HUES6 (cell line): ENCODE measurements around the gene USP9X.
"Not testable (repeated sequence)": the region's sequence is repeated elsewhere in the genome, so short reads cannot be mapped to it uniquely, and the experiment has no call there.

Experiments
- H3K27ac ChIP-seq: 2 replicates; pipeline ENCODE4 v1.7.0; 2013; ENCODE audit warnings: low read depth, mild to moderate bottlenecking, low read length, inconsistent platforms
- H3K27me3 ChIP-seq: 2 replicates; pipeline ENCODE4 v1.6.1; 2013; ENCODE audit warnings: low read length; ENCODE audit not compliant: control insufficient read depth, insufficient read depth
- H3K36me3 ChIP-seq: 2 replicates; pipeline ENCODE4 v1.6.1; 2013; ENCODE audit warnings: low read length; ENCODE audit not compliant: control insufficient read depth, insufficient read depth
- H3K4me1 ChIP-seq: 2 replicates; pipeline ENCODE4 v1.6.1; 2013; ENCODE audit warnings: low read length; ENCODE audit not compliant: control insufficient read depth, insufficient read depth
- H3K4me3 ChIP-seq: 2 replicates; pipeline ENCODE4 v1.5.1; 2013; ENCODE audit warnings: low read depth, low read length
- H3K9ac ChIP-seq: one replicate; pipeline ENCODE4 v1.6.1; 2013; ENCODE audit warnings: mild to moderate bottlenecking, low read length
- H3K9me3 ChIP-seq: 2 replicates; pipeline ENCODE4 v1.6.1; 2013; ENCODE audit warnings: low read depth, low read length; ENCODE audit not compliant: control insufficient read depth, insufficient read depth

USP9X gene

DNA sequence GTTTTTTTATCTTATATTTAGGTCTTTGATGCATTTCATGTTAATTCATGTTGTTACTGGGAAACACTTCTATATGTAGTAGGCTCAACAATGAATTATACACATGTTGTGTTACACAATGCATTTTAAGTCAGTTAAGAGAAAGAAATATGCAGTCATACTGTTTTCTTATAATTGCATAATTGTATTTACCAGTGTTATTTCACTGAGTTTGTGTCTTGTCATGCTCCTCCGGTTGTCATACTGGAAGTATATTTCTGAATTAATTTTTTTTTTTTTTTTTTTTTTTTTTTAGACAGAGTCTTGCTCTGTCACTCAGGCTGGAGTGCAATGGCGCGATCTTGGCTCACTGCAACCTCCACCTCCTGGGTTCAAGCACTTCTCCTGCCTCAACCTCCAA is 21.0 kb downstream of the USP9X start:
- H3K4me1 ChIP-seq, result peaks cover 45% of the 10 kb centered on the region
- not testable (repeated sequence) for H3K27ac ChIP-seq

DNA sequence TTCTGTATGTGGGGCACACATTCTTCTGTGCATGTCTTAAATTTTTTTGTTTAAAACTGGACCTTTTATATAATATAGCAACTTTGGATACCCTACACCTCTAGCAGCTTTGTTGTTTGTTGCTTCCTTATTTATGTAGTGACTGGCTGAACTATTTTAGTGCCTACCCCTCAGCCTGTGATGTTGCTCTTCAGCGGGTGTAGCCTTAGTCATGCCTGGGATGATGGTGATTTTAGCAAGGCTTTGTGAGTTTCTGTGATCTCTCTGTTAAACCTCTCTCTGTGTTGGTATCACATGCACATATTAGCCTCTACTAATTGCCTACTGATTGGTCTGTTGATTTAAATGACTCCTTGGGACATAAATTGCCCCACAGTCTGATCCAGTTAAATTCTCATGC is 22.8 kb downstream of the USP9X start:
- peaks cover 49% of the 10 kb centered on the region for H3K4me1 ChIP-seq
- peaks cover 7% of the 10 kb centered on the region; the same call in 1 of the 2 replicates for H3K9me3 ChIP-seq
- peaks cover 4% of the 10 kb centered on the region for H3K36me3 ChIP-seq
- H3K27ac ChIP-seq, result no peak overlapping the region
- no peaks in the 10 kb centered on the region for H3K27me3 ChIP-seq
- no peak overlapping the region for H3K9ac ChIP-seq
- peak overlapping the region; percentile 34 for H3K4me3 ChIP-seq

More for the DNA sequence above, 21.0 kb downstream of the USP9X start:
- H3K36me3 ChIP-seq, H3K4me3 ChIP-seq, H3K9ac ChIP-seq, H3K27me3 ChIP-seq, H3K9me3 ChIP-seq: not testable (repeated sequence)

DNA sequence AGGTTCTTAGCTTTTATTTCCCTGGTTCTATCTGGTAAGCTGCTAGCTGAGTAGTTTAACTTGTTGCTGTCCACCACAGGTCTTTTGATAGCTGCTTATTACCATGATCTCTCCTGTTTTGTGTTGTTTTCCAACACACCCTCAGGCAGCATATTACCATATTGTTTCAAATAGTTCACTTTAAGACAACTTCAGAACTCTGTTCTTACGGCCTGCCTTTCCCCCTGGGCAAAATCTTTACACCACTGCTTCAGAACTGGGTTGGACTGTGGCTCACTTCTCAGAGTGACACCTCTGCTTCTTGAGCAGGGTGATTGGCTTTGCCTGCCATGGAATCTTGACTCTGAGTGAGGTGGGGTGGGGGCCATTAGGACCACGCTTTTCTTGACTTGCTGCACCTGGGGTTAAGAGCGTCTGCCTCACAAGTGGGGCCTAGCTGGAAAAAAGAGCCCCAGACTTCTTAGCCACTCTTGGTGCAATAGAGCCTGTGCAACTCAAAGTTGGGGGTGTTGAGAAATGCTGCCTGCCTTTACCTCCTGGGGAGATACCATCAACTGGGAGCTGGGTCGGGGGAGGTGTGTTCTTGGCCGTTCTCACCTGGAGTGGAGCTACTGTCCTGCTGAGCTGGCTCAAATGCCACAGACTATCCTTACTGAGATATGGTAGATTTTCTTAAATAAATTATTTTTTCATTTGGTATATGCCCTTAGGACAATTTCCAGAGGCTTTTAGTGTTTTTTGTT is 23.4 kb downstream of the USP9X start:
- Histone ChIP-seq H3K36me3 (peaks cover 4% of the 10 kb centered on the region), H3K9me3 (peaks cover 7% of the 10 kb centered on the region; the same call in 1 of the 2 replicates), H3K27me3 (no peaks in the 10 kb centered on the region), H3K9ac (no peak overlapping the region), H3K27ac (no peak overlapping the region), H3K4me3 (peak overlapping the region; percentile 34), H3K4me1 (peaks cover 49% of the 10 kb centered on the region)

- Histone ChIP-seq H3K4me1 (peaks cover 46% of the 10 kb centered on the region), H3K9ac (no peak overlapping the region), H3K4me3 (peak overlapping the region; percentile 32), H3K27me3 (no peaks in the 10 kb centered on the region), H3K27ac (no peak overlapping the region), H3K9me3 (peaks cover 3% of the 10 kb centered on the region; the same call in 1 of the 2 replicates), H3K36me3 (peaks cover 4% of the 10 kb centered on the region; the same call in 1 of the 2 replicates)
Observed at GRCh38 chrX:41110801-41111625, 25.8 kb downstream of the USP9X start.

DNA sequence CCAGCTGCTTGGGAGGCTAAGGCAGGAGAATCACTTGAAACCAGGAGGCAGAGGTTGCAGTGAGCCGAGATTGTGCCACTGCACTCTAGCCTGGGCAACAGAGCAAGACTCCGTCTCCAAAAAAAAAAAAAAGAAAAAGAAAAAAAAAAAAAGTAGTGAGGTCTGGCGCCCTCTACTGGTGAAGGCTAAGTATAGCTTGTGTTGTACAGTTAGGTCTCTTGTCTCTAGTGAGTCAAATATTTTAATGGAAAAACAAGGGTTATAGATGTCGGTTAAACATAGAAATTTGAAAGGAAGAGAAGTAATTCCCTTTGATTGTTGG is 29.8 kb downstream of the USP9X start:
- not testable (repeated sequence) for H3K9me3 ChIP-seq, H3K27ac ChIP-seq, H3K27me3 ChIP-seq, H3K9ac ChIP-seq, H3K36me3 ChIP-seq
- H3K4me3 ChIP-seq, result 0 out of 2 replicates have a peak overlapping the region, but pooled peaks have one; percentile 33
- peaks cover 34% of the 10 kb centered on the region for H3K4me1 ChIP-seq

DNA sequence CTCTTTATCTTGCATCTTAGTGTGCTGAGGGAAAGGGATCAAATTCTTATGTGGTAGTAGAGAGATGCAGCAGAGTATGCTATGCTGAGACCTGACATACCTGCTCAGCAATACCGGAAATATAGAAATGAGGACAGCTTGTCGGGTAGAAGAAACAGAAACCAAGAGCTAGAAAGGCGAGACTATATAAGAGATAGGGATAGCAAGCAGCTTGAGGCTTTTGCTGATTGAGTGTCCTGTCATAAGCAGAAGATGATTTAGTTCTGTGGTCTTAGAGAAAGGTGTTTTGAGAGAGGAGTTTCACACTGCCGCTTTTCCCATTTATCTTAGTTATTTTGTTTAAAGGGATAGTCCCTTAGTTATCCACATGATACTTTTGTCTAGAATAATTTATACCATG is 31.7 kb downstream of the USP9X start:
- Histone ChIP-seq H3K27me3 (no peaks in the 10 kb centered on the region), H3K27ac (no peak overlapping the region), H3K36me3 (peaks cover 2% of the 10 kb centered on the region; the same call in 1 of the 2 replicates), H3K4me3 (no peak overlapping the region), H3K9ac (no peak overlapping the region), H3K4me1 (peaks cover 20% of the 10 kb centered on the region), H3K9me3 (no peaks in the 10 kb centered on the region)

DNA sequence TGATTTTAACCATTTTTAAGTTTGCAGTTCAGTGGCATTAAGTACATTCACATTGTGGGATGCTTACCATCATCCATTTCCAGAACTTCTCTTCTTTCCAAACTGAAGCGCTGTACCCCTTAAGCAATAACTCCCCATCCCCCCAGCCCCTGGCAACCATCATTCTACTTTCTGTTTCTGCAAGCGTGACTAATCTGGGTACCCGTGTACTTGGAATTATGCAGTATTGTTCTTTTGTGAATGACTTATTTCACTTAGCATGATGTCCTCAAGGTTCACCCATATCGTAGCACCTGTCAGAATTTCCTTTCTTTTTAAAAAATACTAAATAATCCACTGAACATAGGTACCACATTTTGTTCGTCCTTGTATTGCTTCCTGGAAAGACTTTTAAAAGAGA is 32.9 kb downstream of the USP9X start:
- no peak overlapping the region for H3K9ac ChIP-seq
- no peaks in the 10 kb centered on the region for H3K27me3 ChIP-seq
- no peak overlapping the region for H3K4me3 ChIP-seq
- peaks cover 9% of the 10 kb centered on the region for H3K36me3 ChIP-seq
- peaks cover 20% of the 10 kb centered on the region for H3K4me1 ChIP-seq
- peaks cover 4% of the 10 kb centered on the region; the same call in 1 of the 2 replicates for H3K9me3 ChIP-seq
- no peak overlapping the region for H3K27ac ChIP-seq

- peaks cover 25% of the 10 kb centered on the region for H3K36me3 ChIP-seq
- H3K9me3 ChIP-seq, result peaks cover 4% of the 10 kb centered on the region; the same call in 1 of the 2 replicates
- no peaks in the 10 kb centered on the region for H3K27me3 ChIP-seq
- H3K4me1 ChIP-seq, result peaks cover 17% of the 10 kb centered on the region
- H3K27ac ChIP-seq, result no peak overlapping the region
- H3K4me3 ChIP-seq, result no peak overlapping the region
- H3K9ac ChIP-seq, result no peak overlapping the region
Observed at GRCh38 chrX:41119803-41120202, 34.6 kb downstream of the USP9X start.

DNA sequence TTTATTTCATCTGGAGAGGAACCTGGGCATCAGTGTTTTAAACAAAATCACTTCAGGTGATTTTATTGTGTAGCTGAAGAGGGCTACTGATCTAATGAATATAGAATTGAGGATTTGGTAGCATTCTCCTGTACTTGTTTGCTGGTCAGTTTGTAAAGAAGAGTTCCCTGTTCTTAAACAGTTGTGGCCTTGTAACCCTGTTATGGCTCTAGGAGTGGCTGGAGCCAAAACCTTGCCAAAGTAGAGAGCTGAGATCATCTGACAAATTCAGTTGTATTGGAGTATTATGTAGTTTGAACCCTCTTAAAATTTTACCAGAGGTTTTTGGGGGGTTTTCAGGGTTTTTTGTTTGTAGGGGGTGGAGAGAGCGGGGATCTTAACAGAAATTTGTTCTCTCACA is 36.5 kb downstream of the USP9X start:
- peaks cover 13% of the 10 kb centered on the region for H3K4me1 ChIP-seq
- H3K9me3 ChIP-seq, result peaks cover 4% of the 10 kb centered on the region; the same call in 1 of the 2 replicates
- H3K4me3 ChIP-seq, result no peak overlapping the region
- H3K27ac ChIP-seq, result no peak overlapping the region
- peaks cover 38% of the 10 kb centered on the region for H3K36me3 ChIP-seq
- H3K27me3 ChIP-seq, result no peaks in the 10 kb centered on the region
- no peak overlapping the region for H3K9ac ChIP-seq

DNA sequence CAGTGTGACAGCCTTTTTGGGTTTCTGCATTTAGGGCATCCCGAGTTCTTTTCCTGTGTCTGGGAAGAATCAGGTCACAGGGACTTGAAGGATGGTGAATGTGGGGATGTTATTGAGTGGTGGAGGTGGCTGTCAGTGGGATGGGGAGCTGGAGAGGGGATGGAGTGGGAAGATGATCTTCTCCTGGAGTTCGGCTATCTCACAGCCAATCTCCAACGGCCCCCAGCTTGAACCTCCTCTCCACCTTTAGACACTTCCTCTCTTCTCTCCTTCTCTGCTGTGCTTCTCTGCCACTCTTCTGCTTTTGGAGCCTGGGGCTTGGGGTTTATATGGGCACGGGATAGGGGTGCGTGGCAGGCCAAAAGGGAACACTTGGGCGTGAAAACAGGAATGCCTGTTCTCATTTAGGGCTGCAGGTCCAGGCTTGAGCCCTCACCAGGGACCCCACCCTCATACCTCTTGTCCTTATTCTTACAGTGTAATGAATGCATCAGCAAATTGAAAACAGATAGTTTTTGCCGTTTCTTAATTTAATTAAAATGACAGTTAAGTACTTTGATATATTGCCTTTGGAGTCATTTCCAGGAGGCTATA is 37.5 kb downstream of the USP9X start:
- Histone ChIP-seq H3K36me3 (peaks cover 45% of the 10 kb centered on the region), H3K27ac (no peak overlapping the region), H3K9ac (no peak overlapping the region), H3K4me1 (peaks cover 13% of the 10 kb centered on the region), H3K27me3 (no peaks in the 10 kb centered on the region), H3K4me3 (no peak overlapping the region), H3K9me3 (peaks cover 4% of the 10 kb centered on the region; the same call in 1 of the 2 replicates)
